RPMI7951 (cell line): ENCODE data around the gene MPPED2. TPM values are rescaled to one million over a fixed set of nuclear protein-coding genes. Genes with fewer than 3 reads are reported as not detected.
"Not testable (repeated sequence)": the region's sequence is repeated elsewhere in the genome, so short reads cannot be mapped to it uniquely, and the experiment has no call there.

Experiments used
- DNase-seq: peaks from one replicate; pipeline ENCODE4 v3.0.0-alpha.2; 2012; ENCODE audit warnings: low read depth
- total RNA-seq: library from RNA; depleted of rRNA; stranded (reverse); fragments of >200 nt; shearing (Covaris generic); gene quantifications from 2 replicates; pipeline ENCODE4 v1.2.3, GENCODE V29; 2014

The MPPED2 gene
- total RNA-seq, 1 experiment from 2014 or later, result not detected

GRCh38 chr11:30578406-30578805, 7.7 kb downstream of the MPPED2 start:
- DNase-seq, result no peak

GRCh38 chr11:30573951-30574350, 12.2 kb downstream of the MPPED2 start:
- no peak for DNase-seq

GRCh38 chr11:30568931-30569330, 17.2 kb downstream of the MPPED2 start:
- no peak for DNase-seq

GRCh38 chr11:30567644-30568043, 18.5 kb downstream of the MPPED2 start:
- DNase-seq, result no peak

GRCh38 chr11:30567120-30567519, 19.0 kb downstream of the MPPED2 start:
- no peak for DNase-seq

- no peak for DNase-seq
Measured at GRCh38 chr11:30566482-30566881, 19.7 kb downstream of the MPPED2 start.

- DNase-seq, result no peak
Measured at GRCh38 chr11:30565027-30565426, 21.1 kb downstream of the MPPED2 start.

GRCh38 chr11:30561691-30562415, 24.3 kb downstream of the MPPED2 start:
- no peak for DNase-seq

- DNase-seq, result no peak
Measured at GRCh38 chr11:30560206-30561106, 25.7 kb downstream of the MPPED2 start.

GRCh38 chr11:30559004-30559403, 27.1 kb downstream of the MPPED2 start:
- DNase-seq, result no peak

- not testable (repeated sequence) for DNase-seq
Measured at GRCh38 chr11:30554587-30554986, 31.6 kb downstream of the MPPED2 start.

GRCh38 chr11:30553521-30554110, 32.5 kb downstream of the MPPED2 start:
- DNase-seq, result no peak

- no peak for DNase-seq
Measured at GRCh38 chr11:30552839-30553238, 33.3 kb downstream of the MPPED2 start.

- DNase-seq, result no peak
Measured at GRCh38 chr11:30550022-30550542, 36.1 kb downstream of the MPPED2 start.

GRCh38 chr11:30549565-30549964, 36.6 kb downstream of the MPPED2 start:
- no peak for DNase-seq

- DNase-seq, result no peak
Measured at GRCh38 chr11:30546334-30546733, 39.8 kb downstream of the MPPED2 start.

GRCh38 chr11:30545507-30545906, 40.6 kb downstream of the MPPED2 start:
- no peak for DNase-seq

- no peak for DNase-seq
Measured at GRCh38 chr11:30543066-30543465, 43.1 kb downstream of the MPPED2 start.

- no peak for DNase-seq
Measured at GRCh38 chr11:30540781-30541180, 45.4 kb downstream of the MPPED2 start.

- DNase-seq, result no peak
Measured at GRCh38 chr11:30538251-30538650, 47.9 kb downstream of the MPPED2 start.

- no peak for DNase-seq
Measured at GRCh38 chr11:30535818-30536217, 50.3 kb downstream of the MPPED2 start.

GRCh38 chr11:30533445-30533947, 52.7 kb downstream of the MPPED2 start:
- no peak for DNase-seq
